Erythroblast (primary cell): ENCODE data around the gene MGAT4D.

Source experiments
- GATA1 ChIP-seq: IDR thresholded peaks from 2 replicates; pipeline ENCODE4 v1.6.1; 2011; ENCODE audit warnings: low read depth, mild to moderate bottlenecking, control low read depth, low read length, moderate library complexity
- POLR2A ChIP-seq: IDR thresholded peaks from 2 replicates; pipeline ENCODE4 v1.6.1; 2011; ENCODE audit warnings: mild to moderate bottlenecking, low read length

DNA sequence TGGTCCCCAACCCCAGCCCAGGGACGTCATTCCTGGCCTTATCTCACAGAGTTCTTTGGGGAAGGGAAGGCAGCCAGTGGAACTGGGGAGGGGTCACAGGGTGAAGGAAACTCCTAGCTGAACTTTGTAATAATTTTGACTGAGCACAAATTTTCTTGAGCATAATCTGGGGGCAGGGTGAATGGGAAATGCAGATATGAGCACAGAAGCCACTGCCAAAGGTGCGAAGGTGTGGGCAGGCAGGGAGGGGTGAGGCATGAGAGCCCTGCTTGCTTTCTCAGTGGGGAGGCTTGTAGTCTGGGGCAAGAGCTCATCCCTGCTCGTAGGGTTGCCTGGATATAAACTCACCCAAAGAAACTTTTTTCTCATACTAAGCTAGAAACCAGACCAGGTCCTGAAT is 34.9 kb downstream of the MGAT4D start:
- TF ChIP-seq POLR2A, result no peak
- TF ChIP-seq GATA1, result no peak
